Tibial artery (tissue), 4 donors: ENCODE measurements around the gene ATP6V0C.
"Not testable (repeated sequence)": the region's sequence is repeated elsewhere in the genome, so short reads cannot be mapped to it uniquely, and the experiment has no call there.

Experiments used
- DNase-seq, 2 donors: peaks; one replicate each; pipeline ENCODE4 v3.0.0-alpha.2; 2019
- H3K27ac ChIP-seq, 2 donors: fragments of 200-600 bp; sonication (generic) in 1 of 2; 1 replicate in 1 of 2; 2 replicates in 1 of 2; pipeline ENCODE4 v1.5.1; 2018 to 2019; ENCODE audit warnings: mild to moderate bottlenecking in 1 of 2
- H3K27me3 ChIP-seq, 2 donors: fragments of 200-600 bp; sonication (generic) in 1 of 2; one replicate each; pipeline versions ENCODE4 v1.5.1 to v1.6.0; 2016 to 2019
- H3K36me3 ChIP-seq, 3 donors: fragments of 200-600 bp; sonication (generic) in 2 of 3; one replicate each; pipeline ENCODE4 v1.5.1; 2016 to 2019; ENCODE audit warnings: mild to moderate bottlenecking in 2 of 3
- H3K4me1 ChIP-seq, 4 donors: fragments of 200-600 bp; sonication (generic) in 2 of 4; 1 replicate in 3 of 4; 2 replicates in 1 of 4; pipeline ENCODE4 v1.5.1; 2016 to 2019
- H3K4me3 ChIP-seq, 2 donors: fragments of 200-600 bp; sonication (generic) in 1 of 2; 1 replicate in 1 of 2; 2 replicates in 1 of 2; pipeline ENCODE4 v1.5.1; 2018 to 2019; ENCODE audit warnings: mild to moderate bottlenecking in 2 of 2
- H3K9me3 ChIP-seq, 3 donors: fragments of 200-600 bp; sonication (generic) in 1 of 3; one replicate each; pipeline ENCODE4 v1.5.1; 2016 to 2019
- CTCF ChIP-seq, 2 experiments: fragments of 200-600 bp in 1 of 2; fragments of 450-650 bp in 1 of 2; IDR thresholded peaks; one replicate each; pipeline ENCODE4 v1.5.1; 2017 to 2019; ENCODE audit warnings: antibody characterized with exemption in 2 of 2, mild to moderate bottlenecking in 1 of 2, moderate library complexity in 1 of 2
- intact Hi-C: fragments of 100-400 bp; cut with DNase I; formaldehyde crosslinking; loops from one replicate; pipeline ENCODE4 v1.15.0; 2023; ENCODE audit warnings: low total_unique reads

Gene ATP6V0C

GRCh38 chr16:2537451-2538379 lies 24.0 kb downstream of the ATP6V0C start, which contains the start of gene PDPK1:
TSS of gene PDPK1 (plus strand) at chr16:2538021. CDS start at chr16:2538113, 92 bp downstream.
- H3K9me3 ChIP-seq, result no peaks in the 10 kb centered on the region
- peak; percentile 90 to 97 for DNase-seq
- peak within 1 kb of the TSS; percentile 62 to 78 for H3K4me3 ChIP-seq
- peak within 1 kb of the TSS; percentile 76 to 85 for H3K27ac ChIP-seq
- H3K4me1 ChIP-seq, result peaks cover 0 to 45% (median 31%) of the 10 kb centered on the region in 4 donors
- peak in 1 of 2 experiments; percentile 21 for TF ChIP-seq CTCF (IDR thresholded peaks at IDR 0.05)
- no peaks in the 10 kb centered on the region for H3K27me3 ChIP-seq
- intact Hi-C loops, result no loop called here
- H3K36me3 ChIP-seq, result peaks cover 0 to 8% (median 0%) of the 10 kb centered on the region in 3 donors

- DNase-seq, H3K27me3 ChIP-seq, H3K36me3 ChIP-seq, H3K27ac ChIP-seq, H3K9me3 ChIP-seq, intact Hi-C loops: not testable (repeated sequence)
- H3K4me1 ChIP-seq, result peaks cover 0 to 41% (median 31%) of the 10 kb centered on the region in 4 donors
- H3K4me3 ChIP-seq, result peak overlapping the region; percentile 62 to 78
Measured at GRCh38 chr16:2539192-2539844, 25.6 kb downstream of the ATP6V0C start.

- H3K27me3 ChIP-seq, DNase-seq, H3K9me3 ChIP-seq, H3K27ac ChIP-seq, H3K4me3 ChIP-seq, intact Hi-C loops: not testable (repeated sequence)
- peaks cover 0 to 41% (median 31%) of the 10 kb centered on the region in 4 donors for H3K4me1 ChIP-seq
- peaks cover 0 to 14% (median 0%) of the 10 kb centered on the region in 3 donors for H3K36me3 ChIP-seq
Measured at GRCh38 chr16:2539845-2540458, 26.2 kb downstream of the ATP6V0C start.

GRCh38 chr16:2540912-2541311 lies 27.2 kb downstream of the ATP6V0C start:
- H3K27ac ChIP-seq, DNase-seq: not testable (repeated sequence)
- peaks cover 0 to 14% (median 0%) of the 10 kb centered on the region in 3 donors for H3K36me3 ChIP-seq

DNA sequence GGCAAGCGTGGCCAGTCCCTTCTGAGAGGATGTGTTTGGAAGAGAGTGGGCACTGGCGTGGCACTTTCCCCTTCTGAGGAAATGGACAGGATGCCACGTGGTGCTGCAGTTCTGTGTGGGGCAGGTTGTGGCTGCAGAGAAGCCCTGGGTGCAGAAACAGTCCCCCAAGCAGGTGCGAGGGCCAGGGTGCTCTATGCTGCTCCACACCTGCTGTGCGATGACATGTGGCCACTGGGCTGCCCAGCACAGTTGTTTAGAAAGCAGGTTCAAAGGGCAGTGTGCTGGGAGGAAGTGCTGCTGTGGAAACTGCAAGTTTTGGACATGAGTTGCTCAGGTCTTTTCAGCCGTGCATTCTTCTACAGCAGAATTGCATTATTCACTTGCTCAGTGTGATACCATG lies 27.7 kb downstream of the ATP6V0C start:
- DNase-seq, intact Hi-C loops, H3K27me3 ChIP-seq, H3K4me3 ChIP-seq, H3K27ac ChIP-seq, H3K9me3 ChIP-seq: not testable (repeated sequence)
- Histone ChIP-seq H3K36me3 (peaks cover 0 to 14% (median 0%) of the 10 kb centered on the region in 3 donors), H3K4me1 (peaks cover 0 to 39% (median 31%) of the 10 kb centered on the region in 4 donors)

More at GRCh38 chr16:2540912-2541311, 27.2 kb downstream of the ATP6V0C start:
- intact Hi-C loops, H3K27me3 ChIP-seq, H3K4me3 ChIP-seq, H3K9me3 ChIP-seq: not testable (repeated sequence)
- H3K4me1 ChIP-seq, result peaks cover 0 to 41% (median 31%) of the 10 kb centered on the region in 4 donors

GRCh38 chr16:2543771-2544170 lies 30.0 kb downstream of the ATP6V0C start:
- H3K36me3 ChIP-seq, result peaks cover 0 to 14% (median 0%) of the 10 kb centered on the region in 3 donors
- DNase-seq, H3K27ac ChIP-seq, intact Hi-C loops, H3K4me3 ChIP-seq, H3K9me3 ChIP-seq, H3K27me3 ChIP-seq: not testable (repeated sequence)
- peaks cover 0 to 28% (median 25%) of the 10 kb centered on the region in 4 donors for H3K4me1 ChIP-seq

DNA sequence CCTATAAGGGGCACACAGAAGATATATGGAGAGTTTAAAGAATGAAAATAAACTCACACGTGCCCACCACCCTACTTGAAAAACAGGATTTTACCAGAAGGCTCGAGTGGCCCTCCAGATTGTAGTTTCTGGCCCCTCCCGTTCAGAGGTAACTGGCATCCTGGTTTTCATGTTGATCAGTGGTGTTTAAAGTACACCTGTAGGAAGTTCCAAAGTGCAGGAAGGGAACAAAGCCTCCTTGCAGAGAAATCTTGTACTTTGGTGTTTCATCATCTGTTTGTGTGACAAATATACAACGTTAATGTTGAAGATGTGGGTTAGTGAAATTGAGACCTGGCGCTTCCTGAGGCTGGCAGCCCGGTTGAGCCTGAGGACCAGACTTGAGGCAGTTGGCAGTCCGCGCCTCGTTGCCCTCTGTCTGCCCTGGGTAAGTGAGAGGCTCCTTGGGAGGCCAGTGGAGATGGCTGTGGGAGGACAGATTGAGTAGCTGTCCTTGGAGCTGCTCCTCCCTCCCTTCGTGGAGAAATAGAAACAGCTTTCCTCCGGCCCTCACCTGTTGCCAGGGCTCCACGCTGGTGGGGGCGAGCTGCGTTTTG lies 36.6 kb downstream of the ATP6V0C start:
- H3K9me3 ChIP-seq, H3K4me3 ChIP-seq, H3K36me3 ChIP-seq, H3K27me3 ChIP-seq, DNase-seq, H3K27ac ChIP-seq, H3K4me1 ChIP-seq, intact Hi-C loops: not testable (repeated sequence)

DNA sequence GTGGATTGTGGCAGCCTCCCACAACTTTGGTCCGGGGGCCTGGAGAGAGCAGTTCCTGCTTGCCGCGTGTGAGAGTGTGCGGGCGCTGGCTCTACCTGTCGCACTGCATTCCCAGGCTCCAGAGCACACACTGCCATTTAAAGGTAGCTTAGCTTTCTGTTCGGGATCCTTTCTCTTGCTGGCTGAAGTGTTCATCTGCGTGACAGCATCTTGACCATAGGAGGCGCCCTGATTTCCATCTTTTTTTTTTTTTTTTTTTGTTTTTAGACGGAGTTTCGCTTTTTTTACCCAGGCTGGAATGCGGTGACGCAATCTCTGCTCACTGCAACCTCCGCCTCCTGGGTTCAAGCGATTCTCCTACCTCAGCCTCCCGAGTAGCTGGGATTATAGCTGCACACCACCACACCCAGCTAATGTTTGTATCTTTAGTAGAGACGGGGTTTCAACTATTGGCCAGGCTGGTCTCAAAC lies 37.7 kb downstream of the ATP6V0C start:
- H3K9me3 ChIP-seq, DNase-seq, H3K4me1 ChIP-seq, H3K4me3 ChIP-seq, H3K27me3 ChIP-seq, intact Hi-C loops, H3K27ac ChIP-seq, H3K36me3 ChIP-seq: not testable (repeated sequence)

DNA sequence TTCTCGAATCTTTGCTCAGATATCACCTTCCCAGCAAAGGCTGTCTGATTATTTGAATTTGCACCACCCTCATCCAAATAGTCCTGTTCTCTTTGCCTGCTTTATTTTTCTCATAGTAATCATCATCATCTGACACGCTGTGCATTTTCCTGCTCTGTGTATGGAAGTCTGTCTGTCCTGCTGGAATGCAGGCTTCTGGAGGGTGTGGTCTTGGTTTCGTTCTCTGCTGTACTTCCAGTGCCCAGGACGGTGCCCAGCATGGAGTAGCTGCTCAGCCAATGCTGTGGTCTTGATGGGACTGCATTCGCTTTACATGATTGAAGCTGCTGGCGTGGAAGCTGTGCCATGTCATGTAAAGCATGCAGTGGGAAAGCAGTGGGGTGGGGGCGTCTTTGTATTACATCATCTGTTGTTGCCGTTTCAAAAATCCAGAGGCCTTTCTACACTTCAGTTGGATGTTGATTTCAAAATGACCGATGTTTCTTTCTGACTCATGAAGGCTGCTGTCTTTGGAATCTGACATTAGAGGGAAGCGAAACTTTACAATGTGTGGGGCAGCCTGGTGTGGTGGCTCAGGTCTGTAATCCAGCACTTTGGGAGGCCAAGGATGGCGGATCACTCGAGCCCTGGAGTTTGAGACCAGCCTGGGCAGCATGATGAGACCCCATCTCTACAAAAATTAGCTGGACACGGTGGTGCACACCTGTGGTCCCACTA lies 41.1 kb downstream of the ATP6V0C start:
- H3K9me3 ChIP-seq, H3K4me3 ChIP-seq, H3K4me1 ChIP-seq, H3K27ac ChIP-seq, H3K27me3 ChIP-seq, DNase-seq, intact Hi-C loops, H3K36me3 ChIP-seq: not testable (repeated sequence)

DNA sequence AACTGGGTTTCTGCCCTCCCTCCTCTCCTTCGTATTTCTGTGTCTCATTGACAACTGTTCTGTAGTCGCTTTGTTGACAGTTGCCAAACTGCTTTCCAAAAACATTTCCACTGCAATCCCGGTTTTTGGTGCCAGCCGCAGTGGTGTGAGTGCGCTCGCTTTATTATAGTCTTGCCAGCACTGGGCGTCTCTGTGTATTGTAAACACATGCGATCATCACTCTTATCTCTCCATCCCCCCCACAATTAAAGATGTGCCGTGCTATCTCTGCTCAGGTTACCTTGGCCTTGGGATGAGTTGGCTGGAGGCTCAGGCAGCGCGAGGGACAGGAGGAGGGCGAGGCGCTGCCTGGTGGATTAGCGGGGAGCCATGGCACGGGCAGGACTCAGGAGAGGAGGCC lies 43.4 kb downstream of the ATP6V0C start:
- H3K4me3 ChIP-seq, H3K36me3 ChIP-seq, H3K4me1 ChIP-seq, H3K9me3 ChIP-seq, DNase-seq, intact Hi-C loops, H3K27ac ChIP-seq, H3K27me3 ChIP-seq: not testable (repeated sequence)

DNA sequence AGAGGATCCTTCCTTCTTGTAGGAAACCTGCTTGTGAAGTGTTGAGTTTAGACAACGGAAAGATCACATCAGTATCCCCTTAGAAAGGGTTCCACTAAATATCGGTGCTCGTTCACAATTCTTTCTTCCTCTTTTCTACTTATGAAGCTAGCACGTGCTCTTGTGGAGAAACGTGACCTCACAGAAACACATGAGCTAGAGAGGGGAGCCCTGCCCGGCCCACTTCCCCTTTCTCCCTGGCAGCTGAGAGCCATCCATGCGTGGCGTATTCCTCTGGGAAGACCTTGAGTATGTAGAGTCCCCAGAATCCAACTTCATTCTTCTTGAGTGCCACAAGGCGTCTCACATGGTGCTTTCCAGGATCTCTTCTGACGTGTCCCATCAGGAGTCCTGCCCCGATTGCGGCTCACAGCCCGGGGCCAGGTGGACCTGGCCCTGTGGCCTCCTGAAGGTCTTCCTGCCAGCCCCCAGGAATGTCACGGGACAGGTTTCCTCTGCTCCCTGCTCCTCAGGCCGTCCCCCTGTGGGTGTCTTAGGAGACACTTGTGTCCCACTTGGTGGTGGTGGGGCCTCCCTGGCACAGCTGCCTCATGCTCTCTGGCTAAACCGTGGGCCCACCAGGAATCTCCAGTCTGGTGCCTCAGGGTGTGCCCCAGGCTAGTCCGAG lies 46.5 kb downstream of the ATP6V0C start:
- DNase-seq, H3K4me1 ChIP-seq, intact Hi-C loops, H3K36me3 ChIP-seq, H3K27ac ChIP-seq, H3K4me3 ChIP-seq, H3K9me3 ChIP-seq, H3K27me3 ChIP-seq: not testable (repeated sequence)
